Esophagus squamous epithelium (tissue), 5 donors: ENCODE data around the gene CPNE4. TPM values are rescaled to one million over a fixed set of nuclear protein-coding genes. Genes with fewer than 3 reads are reported as not detected.
"Not testable (repeated sequence)": the region's sequence is repeated elsewhere in the genome, so short reads cannot be mapped to it uniquely, and the experiment has no call there.

Source experiments
- DNase-seq: peaks from one replicate; lab custom pipeline; 2025; lab: John Stamatoyannopoulos, UW
- H3K27ac ChIP-seq, 4 donors: fragments of 200-600 bp; sonication (generic); one replicate each; pipeline ENCODE4 v1.5.1; 2016 to 2019; ENCODE audit warnings: mild to moderate bottlenecking in 1 of 4
- H3K27me3 ChIP-seq, 4 donors: fragments of 200-600 bp; sonication (generic); 1 replicate in 3 of 4; 2 replicates in 1 of 4; pipeline versions ENCODE4 v1.5.1 to v1.6.0; 2017 to 2021; ENCODE audit warnings: antibody characterized with exemption in 1 of 4
- H3K36me3 ChIP-seq, 3 donors: fragments of 200-600 bp; sonication (generic); one replicate each; pipeline ENCODE4 v1.5.1; 2016 to 2019
- H3K4me1 ChIP-seq, 3 donors: fragments of 200-600 bp; sonication (generic); one replicate each; pipeline ENCODE4 v1.5.1; 2017 to 2019
- H3K4me3 ChIP-seq, 4 donors: fragments of 200-600 bp; sonication (generic); 1 replicate in 3 of 4; 2 replicates in 1 of 4; pipeline ENCODE4 v1.5.1; 2016 to 2019; ENCODE audit warnings: mild to moderate bottlenecking in 2 of 4, moderate library complexity in 1 of 4
- H3K9me3 ChIP-seq, 3 donors: fragments of 200-600 bp; sonication (generic); one replicate each; pipeline ENCODE4 v1.5.1; 2016 to 2019
- CTCF ChIP-seq, 6 experiments: fragments of 450-650 bp in 4 of 6; fragments of 200-600 bp in 2 of 6; sonication (generic) in 2 of 6; IDR thresholded peaks; one replicate each; pipeline ENCODE4 v1.5.1; 2016 to 2019; ENCODE audit warnings: antibody characterized with exemption in 6 of 6, mild to moderate bottlenecking in 4 of 6, moderate library complexity in 4 of 6
- POLR2A ChIP-seq, 4 donors: fragments of 450-650 bp; IDR thresholded peaks; one replicate each; pipeline ENCODE4 v1.6.1; 2017; ENCODE audit warnings: antibody characterized with exemption in 4 of 4, mild to moderate bottlenecking in 4 of 4, moderate library complexity in 3 of 4
- WGBS, 2 donors: methylation state at CpG; one replicate each; pipeline ENCODE4 v1.1.5; 2018; 5-methylcytosine and 5-hydroxymethylcytosine counted together
- intact Hi-C: fragments of 100-400 bp; cut with DNase I; formaldehyde crosslinking; loops from one replicate; pipeline ENCODE4 v1.15.0; 2022
- total RNA-seq, 4 donors: library from RNA; depleted of rRNA; stranded (reverse); fragments of >200 nt; gene quantifications; one replicate each; pipeline ENCODE4 v1.1.0, GENCODE V29; 2016
- donor health status: DM: yes; HTN: yes; CAD: no.

The CPNE4 gene
- total RNA-seq, 4 donors from 2014 or later = 0.19 TPM; not detected in 3

DNA sequence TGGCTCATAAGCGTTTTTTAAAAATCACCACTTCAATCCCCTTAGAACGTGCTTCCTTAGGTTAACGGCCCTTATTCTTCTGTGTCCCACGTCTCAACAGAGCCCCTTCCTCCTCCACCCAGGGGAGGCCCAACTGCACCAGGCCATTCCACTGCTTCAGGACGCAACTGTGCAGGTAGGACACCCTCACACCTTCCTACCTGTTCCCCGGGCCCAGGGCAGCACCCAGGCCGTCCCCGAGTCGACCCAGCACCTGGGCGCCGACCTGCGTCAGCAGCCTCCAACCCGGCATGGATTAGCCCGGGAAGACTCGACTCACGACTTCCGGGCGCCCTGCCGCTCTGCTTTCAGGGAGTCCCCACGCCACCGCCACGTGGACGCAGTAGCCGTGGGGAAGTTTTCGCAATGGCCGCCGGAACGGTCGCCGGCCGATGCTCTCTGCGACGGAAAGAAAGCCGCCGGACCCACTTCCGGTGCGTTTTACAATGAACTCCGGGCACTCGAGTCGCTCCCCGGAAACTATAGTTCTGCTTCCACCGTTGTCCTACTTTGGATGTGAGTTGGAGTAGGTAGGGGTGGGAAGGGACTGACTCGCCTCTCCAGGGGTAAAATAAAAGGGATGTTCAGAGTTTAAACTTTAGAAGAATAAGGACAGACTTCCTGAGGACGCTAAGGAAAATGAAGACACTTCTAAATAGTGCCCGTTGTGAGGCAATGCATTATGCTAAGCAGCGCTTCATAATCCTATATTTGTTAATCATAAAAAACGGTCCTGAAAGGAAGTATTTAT, 532.1 kb downstream of the CPNE4 start, which contains the start of gene MRPL3:
Gene MRPL3, minus strand, starts transcription at position 442 of the 790 bp plus-strand sequence. Its CDS starts 150 bp downstream, at position 292.
- Histone ChIP-seq H3K27me3 (no peaks in the 10 kb centered on the region), H3K9me3 (no peaks in the 10 kb centered on the region), H3K27ac (peak within 1 kb of the TSS; percentile 80 to 88 (median 85)), H3K4me1 (peaks cover 6 to 28% (median 8%) of the 10 kb centered on the region in 3 donors), H3K4me3 (peak within 1 kb of the TSS; percentile 78 to 92 (median 88)), H3K36me3 (peaks cover 0 to 35% (median 0%) of the 10 kb centered on the region in 3 donors)
- 1 to 3% methylated on average over 18 to 37 of the region's 47 CpGs for WGBS, 2 donors
- intact Hi-C loops = no loop called here
- TF ChIP-seq CTCF (IDR thresholded peaks at IDR 0.05) (no peak), POLR2A (IDR thresholded peaks at IDR 0.05) (peak in 1 of 4 donors; percentile 33)
- DNase-seq = peak; percentile 24

DNA sequence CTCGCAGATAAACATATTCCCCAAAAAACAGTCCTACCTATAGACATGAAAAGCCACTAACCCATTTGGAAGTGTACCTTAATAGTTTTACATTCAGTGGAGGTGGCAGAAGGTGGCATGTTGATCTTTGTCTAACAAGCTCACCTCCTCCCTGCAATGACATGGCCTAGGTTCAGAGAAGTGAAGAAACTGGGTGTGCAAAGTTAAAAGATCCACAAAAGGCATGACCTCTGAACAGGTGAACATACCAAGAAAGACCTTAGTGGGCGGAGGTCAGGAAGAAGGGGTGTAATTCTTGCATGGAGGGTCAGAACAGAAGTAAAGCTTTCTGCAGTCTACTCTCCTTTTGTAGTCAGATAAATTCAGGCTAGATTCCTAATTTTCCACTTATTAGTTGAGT, 532.9 kb downstream of the CPNE4 start:
- no peak for DNase-seq
- peaks cover 6 to 28% (median 8%) of the 10 kb centered on the region in 3 donors for H3K4me1 ChIP-seq
- TF ChIP-seq POLR2A (IDR thresholded peaks at IDR 0.05) (no peak), CTCF (IDR thresholded peaks at IDR 0.05) (no peak)
- H3K36me3 ChIP-seq = peaks cover 0 to 42% (median 3%) of the 10 kb centered on the region in 3 donors
- intact Hi-C loops = no loop called here
- peak overlapping the region; percentile 80 to 88 (median 85) for H3K27ac ChIP-seq
- no peaks in the 10 kb centered on the region for H3K27me3 ChIP-seq
- WGBS, 2 donors = 36 to 42% methylated on average over 2 of the region's 2 CpGs
- H3K4me3 ChIP-seq = peak overlapping the region; percentile 78 to 92 (median 88)
- no peaks in the 10 kb centered on the region for H3K9me3 ChIP-seq

DNA sequence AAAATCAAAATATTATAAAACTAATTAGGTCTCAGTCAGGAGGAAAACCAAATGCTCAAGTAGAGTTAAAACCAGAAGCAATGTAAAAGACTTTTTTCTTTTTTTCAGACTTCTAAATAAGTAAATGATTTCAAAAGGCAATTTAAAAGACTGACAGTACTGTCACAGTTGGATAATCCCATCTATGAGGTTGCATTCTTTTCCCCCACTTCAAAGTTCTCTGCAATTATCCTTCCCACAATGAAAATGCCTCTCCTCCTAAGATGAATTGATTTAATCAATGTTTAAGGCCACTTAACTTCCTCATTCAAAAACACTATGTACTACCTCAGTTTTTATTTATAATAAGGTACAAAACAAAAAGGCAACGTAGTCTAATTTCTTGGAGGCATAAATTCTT, 540.1 kb downstream of the CPNE4 start:
- no peaks in the 10 kb centered on the region for H3K27me3 ChIP-seq
- no peak overlapping the region for H3K27ac ChIP-seq
- intact Hi-C loops = no loop called here
- TF ChIP-seq POLR2A (IDR thresholded peaks at IDR 0.05) (no peak), CTCF (IDR thresholded peaks at IDR 0.05) (no peak)
- H3K36me3 ChIP-seq = peaks cover 0 to 98% (median 21%) of the 10 kb centered on the region in 3 donors
- DNase-seq = no peak
- H3K4me3 ChIP-seq = no peak overlapping the region
- H3K9me3 ChIP-seq = no peaks in the 10 kb centered on the region
- no peaks in the 10 kb centered on the region for H3K4me1 ChIP-seq
- 95 to 96% methylated on average over 1 of the region's 1 CpG for WGBS, 2 donors

GRCh38 chr3:131491775-131492174, 543.0 kb downstream of the CPNE4 start:
- intact Hi-C loops = no loop called here
- no peak overlapping the region for H3K27ac ChIP-seq
- 98 to 100% methylated on average over 2 of the region's 2 CpGs for WGBS, 2 donors
- H3K4me1 ChIP-seq = no peaks in the 10 kb centered on the region
- no peak overlapping the region for H3K4me3 ChIP-seq
- TF ChIP-seq POLR2A (IDR thresholded peaks at IDR 0.05) = no peak
- TF ChIP-seq CTCF (IDR thresholded peaks at IDR 0.05) = no peak
- H3K36me3 ChIP-seq = peaks cover 0 to 98% (median 16%) of the 10 kb centered on the region in 3 donors
- no peak for DNase-seq
- H3K27me3 ChIP-seq = no peaks in the 10 kb centered on the region
- H3K9me3 ChIP-seq = no peaks in the 10 kb centered on the region

DNA sequence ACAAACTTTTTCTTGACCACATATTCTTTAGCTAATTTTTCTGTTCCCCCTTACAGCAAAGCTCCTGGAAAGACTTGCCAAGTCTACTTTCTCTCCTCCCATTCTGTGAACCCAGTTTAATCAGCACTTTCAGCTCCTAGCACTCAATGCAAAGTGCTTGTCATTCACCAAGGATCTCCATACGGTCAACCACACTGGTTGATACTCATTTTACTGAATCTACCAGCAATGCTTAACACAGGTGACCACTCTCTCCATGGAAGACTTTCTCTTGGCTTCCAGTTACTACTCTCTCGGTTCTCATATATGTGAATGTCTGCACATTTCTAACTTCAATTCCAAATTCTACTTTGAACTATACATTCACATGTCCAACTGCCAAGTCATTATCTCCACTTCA, 543.7 kb downstream of the CPNE4 start:
- Histone ChIP-seq H3K27ac (no peak overlapping the region), H3K4me3 (no peak overlapping the region), H3K9me3 (no peaks in the 10 kb centered on the region), H3K27me3 (no peaks in the 10 kb centered on the region), H3K4me1 (no peaks in the 10 kb centered on the region), H3K36me3 (peaks cover 0 to 95% (median 15%) of the 10 kb centered on the region in 3 donors)
- 86 to 87% methylated on average over 2 of the region's 2 CpGs for WGBS, 2 donors
- no peak for DNase-seq
- intact Hi-C loops = no loop called here
- TF ChIP-seq CTCF (IDR thresholded peaks at IDR 0.05) (no peak), POLR2A (IDR thresholded peaks at IDR 0.05) (no peak)

DNA sequence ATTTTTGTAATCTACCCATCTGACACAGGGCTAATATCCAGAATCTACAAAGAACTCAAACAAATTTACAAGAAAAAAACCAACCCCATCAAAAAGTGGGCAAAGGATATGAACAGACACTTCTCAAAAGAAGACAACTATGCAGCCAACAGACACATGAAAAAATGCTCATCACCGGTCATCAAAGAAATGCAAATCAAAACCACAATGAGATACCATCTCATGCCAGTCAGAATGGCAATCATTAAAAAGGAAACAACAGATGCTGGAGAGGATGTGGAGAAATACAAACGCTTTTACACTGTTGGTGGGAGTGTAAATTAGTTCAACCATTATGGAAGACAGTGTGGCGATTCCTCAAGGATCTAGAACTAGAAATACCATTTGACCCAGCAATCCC, 548.3 kb downstream of the CPNE4 start:
- H3K4me3 ChIP-seq, H3K4me1 ChIP-seq, DNase-seq, H3K27me3 ChIP-seq, H3K27ac ChIP-seq, intact Hi-C loops, H3K9me3 ChIP-seq: not testable (repeated sequence)
- WGBS, 2 donors = 68 to 73% methylated on average over 3 of the region's 3 CpGs
- peaks cover 7 to 96% (median 9%) of the 10 kb centered on the region in 3 donors for H3K36me3 ChIP-seq
